ENCODE data around the gene LY6G5C. TPM values are rescaled to one million over a fixed set of nuclear protein-coding genes. Genes with fewer than 3 reads are reported as not detected.

Gene LY6G5C
- total and polyA plus RNA-seq, 2 of the 13 experiments (the other 11 are each of a cell fraction or from before 2014, with no cell fraction given): 0.33 to 0.55 TPM

GRCh38 chr6:31636698-31637596 lies 43.9 kb downstream of the LY6G5C start (continued):
- TF ChIP-seq ZNF558 (CRISPR knock-in tag; IDR thresholded peaks at IDR 0.05; ENCODE audit: borderline replicate concordance) (no peak), RFX1 (IDR thresholded peaks at IDR 0.05) (no peak), BHLHE40 (IDR thresholded peaks at IDR 0.05; ENCODE audit: low read length) (no peak), ZNF264 (CRISPR knock-in tag; IDR thresholded peaks at IDR 0.05) (no peak), ZNF331 (CRISPR knock-in tag; IDR thresholded peaks at IDR 0.05) (no peak), TSC22D2 (CRISPR knock-in tag; IDR thresholded peaks at IDR 0.05; ENCODE audit: borderline replicate concordance) (no peak), KDM4B (CRISPR knock-in tag; IDR thresholded peaks at IDR 0.05) (no peak), PLSCR1 (CRISPR knock-in tag; IDR thresholded peaks at IDR 0.05; ENCODE audit: borderline replicate concordance) (no peak), NR2C2 (CRISPR knock-in tag; IDR thresholded peaks at IDR 0.05; ENCODE audit: borderline replicate concordance) (no peak), HMGA1 (CRISPR knock-in tag; conservative IDR thresholded peaks at IDR 0.05) (no peak), AGO2 (optimal IDR thresholded peaks at IDR 0.05; ENCODE audit: low read depth, low read length) (peak; percentile 80), HNF4A (CRISPR knock-in tag; IDR thresholded peaks at IDR 0.05) (0 out of 2 replicates have a peak, but pooled peaks have one; percentile 9), HNRNPLL (IDR thresholded peaks at IDR 0.05; ENCODE audit: low read depth, low read length, poor library complexity, severe bottlenecking) (peak; percentile 18), ZNF775 (CRISPR knock-in tag; IDR thresholded peaks at IDR 0.05; ENCODE audit: borderline replicate concordance) (no peak), PAF1 (CRISPR knock-in tag; IDR thresholded peaks at IDR 0.05) (peak; percentile 76), TAF15 (IDR thresholded peaks at IDR 0.05; ENCODE audit: low read depth, low read length, poor library complexity, severe bottlenecking) (no peak), POLR2A (IDR thresholded peaks at IDR 0.05; ENCODE audit: insufficient read depth in 1 of 2, low read depth in 2 of 2, low read length in 2 of 2) (peak in 1 of 2 experiments; percentile 55; a peak in 1 of 4 replicates), SCMH1 (CRISPR knock-in tag; IDR thresholded peaks at IDR 0.05; ENCODE audit: borderline replicate concordance) (no peak), ZNF589 (CRISPR knock-in tag; conservative IDR thresholded peaks at IDR 0.05) (no peak), ZMYM3 (CRISPR knock-in tag; IDR thresholded peaks at IDR 0.05) (no peak), ZBTB25 (CRISPR knock-in tag; IDR thresholded peaks at IDR 0.05) (no peak), ZNF281 (CRISPR knock-in tag; IDR thresholded peaks at IDR 0.05; ENCODE audit: borderline replicate concordance) (no peak)
